Effector memory CD4-positive, alpha-beta T cell (primary cell): ENCODE results near the gene SHLD2.
"Not testable (repeated sequence)": the region's sequence is repeated elsewhere in the genome, so short reads cannot be mapped to it uniquely, and the experiment has no call there.

ENCODE experiments used
- DNase-seq, 3 donors: peaks; one replicate each; pipeline ENCODE4 v3.0.0-alpha.2; 2020
- H3K27ac ChIP-seq: 2 replicates; pipeline ENCODE4 v1.7.0; 2013; ENCODE audit warnings: mild to moderate bottlenecking, low read length, moderate library complexity; ENCODE audit not compliant: insufficient read depth, poor library complexity, severe bottlenecking
- H3K27me3 ChIP-seq: replicated peaks from 2 replicates; pipeline ENCODE4 v1.7.0; 2013; ENCODE audit warnings: mild to moderate bottlenecking, low read length; ENCODE audit not compliant: insufficient read depth, control insufficient read depth, poor library complexity, severe bottlenecking
- H3K36me3 ChIP-seq: 2 replicates; pipeline ENCODE4 v1.7.0; 2013; ENCODE audit warnings: mild to moderate bottlenecking, low read length, moderate library complexity; ENCODE audit not compliant: control insufficient read depth, insufficient read depth
- H3K4me1 ChIP-seq: 2 replicates; pipeline ENCODE4 v1.7.0; 2013; ENCODE audit warnings: low read length, mild to moderate bottlenecking; ENCODE audit not compliant: control insufficient read depth, insufficient read depth, poor library complexity, severe bottlenecking
- H3K4me3 ChIP-seq: 2 replicates; pipeline ENCODE4 v1.7.0; 2013; ENCODE audit warnings: low read length, low read depth, mild to moderate bottlenecking; ENCODE audit not compliant: insufficient read depth, poor library complexity, severe bottlenecking
- H3K9me3 ChIP-seq: 2 replicates; pipeline ENCODE4 v1.7.0; 2013; ENCODE audit warnings: mild to moderate bottlenecking, low read length, moderate library complexity; ENCODE audit not compliant: control insufficient read depth

SHLD2 gene

DNA sequence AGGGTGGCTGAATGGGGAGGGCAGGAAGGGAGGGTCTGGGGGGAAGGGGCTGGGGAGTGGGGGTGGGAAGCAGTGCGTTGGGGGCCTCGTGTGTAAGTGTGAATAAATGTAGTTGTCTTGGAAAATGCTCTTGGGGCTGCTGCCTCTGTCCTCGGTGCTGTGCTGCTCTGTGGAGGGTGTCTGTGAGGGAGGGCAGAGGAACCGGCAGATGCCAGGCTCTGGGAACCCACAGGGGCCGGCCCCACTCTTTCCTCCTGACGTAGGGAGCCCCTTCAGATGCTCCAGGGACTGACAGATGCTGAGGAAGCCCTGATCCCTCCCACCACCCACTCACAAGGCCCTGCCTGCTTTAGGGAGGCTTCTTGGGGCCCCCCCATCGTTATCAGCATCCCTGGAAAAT lies 139.8 kb downstream of the SHLD2 start:
- DNase-seq, H3K27ac ChIP-seq, H3K4me1 ChIP-seq, H3K36me3 ChIP-seq, H3K4me3 ChIP-seq, H3K9me3 ChIP-seq, H3K27me3 ChIP-seq: not testable (repeated sequence)

DNA sequence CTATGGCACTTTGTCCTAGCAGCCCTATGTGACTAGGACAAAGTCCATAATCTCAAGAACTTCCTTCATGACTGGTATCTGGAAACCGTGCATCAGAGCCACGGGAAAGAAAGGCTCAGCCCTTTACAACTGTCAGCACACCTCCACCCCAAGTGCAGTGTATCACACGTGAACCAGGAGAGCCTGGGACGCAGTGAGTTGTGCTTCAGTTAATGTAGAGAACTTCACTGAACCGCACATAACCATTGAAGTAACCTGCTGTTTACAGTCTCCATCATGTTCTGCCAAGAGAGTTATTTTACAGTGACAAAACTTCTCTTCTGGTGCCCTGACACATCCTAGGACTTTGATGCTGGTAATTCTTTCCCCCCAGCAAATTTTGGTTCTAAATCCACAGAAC lies 142.2 kb downstream of the SHLD2 start:
- not testable (repeated sequence) for H3K36me3 ChIP-seq, H3K4me3 ChIP-seq, H3K27me3 ChIP-seq, H3K4me1 ChIP-seq, DNase-seq, H3K27ac ChIP-seq, H3K9me3 ChIP-seq

DNA sequence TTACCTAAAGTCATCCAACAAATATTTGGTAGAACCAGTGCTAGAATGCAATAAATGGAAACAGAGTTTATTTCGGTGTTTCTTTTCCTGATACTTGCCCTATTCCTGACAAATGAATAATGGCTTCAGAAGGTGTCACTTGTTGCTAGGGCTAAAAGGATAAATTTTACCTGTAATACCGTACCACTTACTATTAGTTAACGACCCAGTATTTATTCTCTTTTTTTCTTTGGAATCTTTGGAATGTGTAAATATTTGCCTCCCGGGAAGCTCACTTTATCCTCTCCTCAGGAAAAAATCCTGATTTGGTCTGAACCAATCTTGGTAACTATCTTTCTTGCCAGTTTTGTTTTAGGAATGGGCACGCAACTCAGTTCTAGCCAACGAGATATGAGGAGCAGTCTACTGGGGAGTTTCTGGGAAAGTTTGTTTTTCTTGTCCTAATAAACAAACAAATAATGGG lies 144.4 kb downstream of the SHLD2 start:
- H3K4me3 ChIP-seq, H3K4me1 ChIP-seq, H3K36me3 ChIP-seq, DNase-seq, H3K27me3 ChIP-seq, H3K9me3 ChIP-seq, H3K27ac ChIP-seq: not testable (repeated sequence)
